Kasumi-1 (cell line): Measurements from ENCODE around the gene FIBP.

Source experiments
- DNase-seq, 2 experiments: peaks; one replicate each; lab custom pipeline; 2025; lab: John Stamatoyannopoulos, UW

FIBP gene

GRCh38 chr11:65888163-65888814 lies at the start of gene FIBP:
Gene FIBP, minus strand, starts transcription at chr11:65888471. Its CDS starts 53 bp downstream, at chr11:65888418.
- DNase-seq, result peak; percentile 90 to 95

- no peak for DNase-seq
Observed at GRCh38 chr11:65937766-65938165, 49.5 kb upstream of the FIBP start.

DNA sequence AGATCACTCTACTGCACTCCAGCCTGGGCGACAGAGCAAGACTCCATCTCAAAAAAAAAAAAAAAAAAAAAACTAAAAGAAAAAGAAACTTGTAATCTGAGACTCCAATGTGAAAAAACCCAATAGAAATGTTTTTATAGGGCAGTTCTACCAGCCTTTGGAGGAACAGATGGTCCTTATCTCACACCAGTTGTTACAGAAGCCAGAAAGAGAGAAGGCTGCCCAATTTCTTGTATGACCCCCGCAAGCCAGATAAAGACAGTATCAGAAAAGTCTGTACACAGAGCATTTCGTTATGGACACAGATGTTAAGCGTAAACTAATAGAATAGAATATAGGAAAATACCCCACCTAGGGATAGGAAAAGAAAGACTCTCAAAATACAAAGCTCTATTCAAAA lies 45.7 kb upstream of the FIBP start:
- no peak for DNase-seq

GRCh38 chr11:65932558-65932919 lies 44.3 kb upstream of the FIBP start:
- DNase-seq, result peak; percentile 6

- no peak for DNase-seq
Observed at GRCh38 chr11:65931773-65932557, 43.7 kb upstream of the FIBP start.

DNA sequence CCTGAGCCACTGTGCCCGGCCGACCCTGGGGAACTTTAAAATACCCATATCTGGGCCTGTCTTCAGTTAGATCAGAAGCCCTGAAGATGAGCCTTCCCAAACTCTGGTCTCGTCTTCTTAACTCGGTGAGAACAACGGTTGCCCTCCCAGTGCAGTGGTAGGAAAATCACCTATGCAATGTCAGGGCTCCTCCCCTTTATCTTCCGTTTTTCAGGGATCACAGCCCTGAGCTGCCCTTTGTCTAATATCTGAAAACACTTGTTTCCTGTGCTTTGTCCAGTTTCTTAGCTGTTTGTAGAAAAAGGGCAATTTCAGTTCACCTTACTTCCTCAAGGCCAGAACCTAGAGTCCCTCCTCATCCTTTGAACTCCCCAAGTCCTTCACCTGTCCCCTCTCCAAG lies 40.4 kb upstream of the FIBP start:
- DNase-seq, result no peak

DNA sequence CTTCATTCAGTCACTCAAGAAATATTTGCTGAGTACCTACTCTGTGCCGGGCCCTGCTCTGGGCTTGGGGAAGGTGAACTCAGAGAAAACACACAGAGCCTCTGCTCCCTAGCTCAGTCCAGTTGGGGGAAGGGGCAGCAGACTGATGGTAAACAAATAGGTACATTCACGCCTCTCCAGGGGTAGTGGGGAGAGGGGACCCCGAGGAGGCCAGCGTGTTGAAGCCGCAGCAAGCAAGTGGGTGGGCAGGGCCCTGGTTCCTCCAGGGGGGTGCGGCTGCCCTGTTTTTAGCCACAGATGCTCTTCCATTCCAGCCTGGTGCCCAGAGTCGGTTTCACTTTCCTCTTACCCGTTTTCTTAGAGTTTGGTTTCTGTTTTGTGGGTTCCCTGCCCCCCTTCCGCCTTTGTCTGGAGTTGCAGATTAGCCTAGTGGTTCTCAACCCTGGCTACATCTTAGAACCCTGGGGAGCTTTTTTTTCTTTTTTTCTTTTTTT lies 39.7 kb upstream of the FIBP start:
- peak; percentile 35 to 41 for DNase-seq

DNA sequence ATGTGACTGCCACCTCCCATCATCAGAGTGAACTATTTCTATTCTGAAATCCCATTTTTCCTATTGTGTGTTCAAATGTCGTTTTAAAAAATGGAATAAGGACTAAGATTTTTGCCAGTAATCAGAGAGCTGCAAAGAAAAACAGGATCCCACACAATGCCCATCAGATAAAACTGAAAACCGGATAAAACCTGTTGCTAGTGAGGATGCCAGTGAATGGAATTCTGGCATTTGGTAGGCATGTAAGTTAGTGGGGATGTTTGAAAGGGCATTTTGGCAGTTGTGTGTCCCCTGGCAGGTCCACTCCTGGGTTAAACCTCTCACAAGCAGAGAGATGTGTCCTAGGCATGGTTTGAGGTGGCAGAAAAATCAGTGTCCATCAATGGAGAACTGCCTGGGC lies 37.1 kb upstream of the FIBP start:
- no peak for DNase-seq

GRCh38 chr11:65922565-65922964 lies 34.3 kb upstream of the FIBP start:
- no peak for DNase-seq

- no peak for DNase-seq
Observed at GRCh38 chr11:65921876-65922275, 33.6 kb upstream of the FIBP start.

DNA sequence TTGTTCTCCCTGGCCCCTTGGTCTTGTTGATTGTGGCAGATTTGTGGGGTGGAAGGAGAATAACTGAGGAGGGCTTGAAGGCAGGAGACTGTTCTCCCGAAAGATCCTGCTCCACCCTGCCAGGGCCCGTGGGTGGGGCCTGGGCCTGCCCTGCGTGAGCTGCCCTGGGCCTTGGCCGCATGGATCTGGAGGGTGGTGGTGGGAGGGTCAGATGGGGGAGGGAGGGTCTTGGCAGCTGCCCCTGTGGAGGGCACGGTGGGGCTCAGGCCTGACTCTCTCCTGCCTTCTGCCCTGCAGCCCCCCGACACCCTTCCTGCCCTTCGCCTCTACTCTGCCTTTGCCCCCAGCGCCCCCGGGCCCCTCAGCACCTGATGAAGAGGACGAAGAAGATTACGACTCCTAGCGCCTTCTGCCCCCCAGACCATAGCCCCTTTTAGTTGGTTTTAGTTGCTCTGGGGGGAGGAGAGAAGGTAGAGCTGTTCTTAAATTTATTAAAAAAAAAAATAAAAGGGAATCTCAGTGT lies 32.8 kb upstream of the FIBP start:
- no peak for DNase-seq

DNA sequence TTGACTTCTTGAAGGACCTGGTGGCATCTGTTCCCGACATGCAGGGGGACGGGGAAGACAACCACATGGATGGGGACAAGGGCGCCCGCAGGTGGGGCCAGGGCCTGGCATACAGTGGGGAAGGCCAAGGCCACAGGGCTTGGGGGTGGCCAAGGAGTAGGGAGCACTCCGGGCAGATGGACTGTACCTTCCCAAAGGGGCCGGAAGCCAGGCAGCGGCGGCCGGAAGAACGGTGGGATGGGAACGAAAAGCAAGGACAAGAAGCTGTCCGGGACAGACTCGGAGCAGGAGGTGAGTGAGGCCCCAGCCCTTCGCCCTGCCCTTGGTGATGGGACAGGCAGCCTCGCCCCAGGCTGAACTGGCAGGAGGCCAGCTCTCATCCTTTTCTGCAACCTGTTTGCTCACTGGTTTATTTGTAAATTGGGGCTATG lies 32.1 kb upstream of the FIBP start:
- DNase-seq, result no peak

DNA sequence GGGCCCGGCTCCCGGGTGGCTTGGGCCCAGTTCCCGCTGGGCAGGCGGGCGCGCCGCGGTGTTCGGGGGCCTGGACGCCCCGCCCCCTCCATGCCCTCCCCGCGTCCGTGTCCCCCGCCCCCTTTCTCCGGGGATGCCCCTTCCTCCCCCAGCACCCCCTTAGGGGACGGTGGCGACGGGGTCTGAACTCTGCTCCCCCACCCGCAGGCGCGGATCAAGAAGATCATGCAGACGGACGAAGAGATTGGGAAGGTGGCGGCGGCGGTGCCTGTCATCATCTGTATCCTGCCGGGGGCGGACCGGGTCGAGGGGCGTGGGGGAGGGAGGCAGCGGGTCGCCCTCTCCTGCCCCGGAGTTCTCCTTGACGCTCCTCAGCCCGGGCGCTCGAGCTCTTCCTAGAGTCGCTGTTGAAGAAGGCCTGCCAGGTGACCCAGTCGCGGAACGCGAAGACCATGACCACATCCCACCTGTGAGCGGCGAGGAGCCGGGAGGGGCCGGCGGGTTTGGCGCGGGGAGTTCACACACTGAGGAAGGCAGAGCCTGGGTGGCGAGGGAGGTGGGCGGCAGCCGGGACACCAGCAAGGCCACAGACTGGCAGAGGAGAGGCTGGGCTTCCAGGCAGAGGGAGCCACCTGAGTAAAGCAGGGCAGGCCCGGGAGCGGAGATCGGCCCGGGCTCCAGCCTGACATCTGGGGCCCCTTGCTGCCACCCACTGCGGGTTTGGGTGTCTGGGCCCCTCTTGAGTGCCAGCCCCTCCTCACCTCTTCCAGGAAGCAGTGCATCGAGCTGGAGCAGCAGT lies 31.5 kb upstream of the FIBP start:
- peak; percentile 27 to 29 for DNase-seq

GRCh38 chr11:65919141-65919572 lies 30.9 kb upstream of the FIBP start, which contains the start of gene DRAP1:
Gene DRAP1, plus strand, starts transcription at chr11:65919426. Its CDS starts 76 bp downstream, at chr11:65919502.
- peak; percentile 97 for DNase-seq

- no peak for DNase-seq
Observed at GRCh38 chr11:65918211-65919140, 30.2 kb upstream of the FIBP start, which contains the start of gene C11orf68. Gene C11orf68, minus strand, starts transcription at chr11:65919062. Its CDS starts 31 bp downstream, at chr11:65919031.

GRCh38 chr11:65917434-65918210 lies 29.4 kb upstream of the FIBP start:
- DNase-seq, result no peak

DNA sequence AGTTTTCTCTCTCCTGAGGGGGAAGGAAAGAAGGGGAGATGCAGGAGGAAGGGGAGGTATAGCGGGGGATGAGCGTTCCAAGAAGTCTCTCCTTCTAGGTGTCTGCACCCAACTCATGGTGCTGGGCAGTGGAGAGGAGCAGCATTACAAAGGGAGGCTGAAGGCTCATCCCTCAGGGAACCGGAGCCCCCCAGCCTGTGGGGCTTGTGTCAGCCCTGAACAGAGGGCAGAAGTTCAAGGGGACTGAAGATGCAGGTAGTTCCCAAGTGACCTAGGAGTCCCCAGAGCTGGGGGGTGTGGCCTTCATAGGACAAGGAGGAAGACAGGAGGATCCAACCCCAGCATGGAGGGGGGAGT lies 28.8 kb upstream of the FIBP start:
- DNase-seq, result no peak

DNA sequence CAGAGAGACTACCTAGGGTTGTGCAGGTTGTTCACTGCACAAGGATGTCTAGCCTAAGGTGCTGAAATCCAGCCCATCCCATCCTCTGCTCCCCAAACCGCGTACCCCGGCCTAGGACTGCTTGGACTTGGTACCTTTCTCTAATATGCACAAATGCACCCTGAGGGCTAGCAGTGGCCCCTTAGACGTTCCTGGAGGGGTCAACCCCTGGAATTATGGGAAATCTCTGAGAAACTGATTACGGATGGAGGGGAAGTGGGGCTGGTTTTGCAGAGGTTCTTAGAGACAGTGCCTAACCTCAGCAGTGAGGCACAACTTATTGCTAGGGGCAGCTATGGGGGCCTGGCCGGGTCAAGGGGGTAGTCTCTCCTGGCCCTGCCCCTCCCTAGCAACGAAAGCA lies 28.1 kb upstream of the FIBP start:
- no peak for DNase-seq

- peak; percentile 57 to 62 for DNase-seq
Observed at GRCh38 chr11:65915821-65916251, 27.6 kb upstream of the FIBP start.
